ENCODE measurements around the gene PSMC2. TPM values are rescaled to one million over a fixed set of nuclear protein-coding genes. Genes with fewer than 3 reads are reported as not detected.

Gene PSMC2
- total RNA-seq = 131 TPM
- long read RNA-seq, transcript PSMC2-201 (12 exons, 2,637 nt) = major isoform, 34 of 40 reads
- long read RNA-seq, partial matches to known transcripts = 3 of 40 reads
- long read RNA-seq, other reads (novel, unspliced or antisense) = 3 of 40 reads

DNA sequence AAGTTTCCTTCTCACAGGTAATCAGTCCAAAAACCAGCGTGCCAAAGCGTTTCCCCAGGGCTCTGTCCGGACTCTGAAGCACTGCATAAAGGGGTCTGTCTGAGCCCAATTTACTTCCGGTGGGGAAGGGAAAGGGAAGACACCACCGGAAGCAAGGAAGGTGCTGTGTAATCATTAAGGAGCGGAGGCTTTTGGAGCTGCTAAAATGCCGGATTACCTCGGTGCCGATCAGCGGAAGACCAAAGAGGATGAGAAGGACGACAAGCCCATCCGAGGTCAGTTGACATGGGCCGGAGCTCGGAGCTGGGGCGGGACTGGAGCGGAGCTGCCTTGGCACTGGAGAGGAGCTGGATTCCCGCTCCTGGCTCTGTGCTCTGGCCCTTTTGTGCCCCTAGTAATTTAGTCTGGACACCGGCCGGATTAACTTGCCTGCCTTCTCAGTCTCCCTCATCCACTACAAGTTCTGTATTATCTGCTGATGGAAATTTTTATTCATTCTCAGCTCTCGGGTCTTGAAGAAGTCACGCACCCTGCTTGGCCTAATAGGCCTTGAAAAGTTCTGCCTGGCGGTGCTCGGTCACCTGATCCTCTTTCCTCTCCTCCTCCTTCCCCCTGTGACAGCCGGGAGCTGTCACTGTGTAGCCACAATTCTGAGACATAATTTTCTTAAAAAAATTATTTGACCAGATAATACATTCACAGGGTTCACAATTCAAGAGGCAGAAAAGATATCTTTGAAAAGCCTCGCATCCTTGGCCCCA, at the start of gene PSMC2:
TSS of gene PSMC2 (plus strand) at position 137 of the 761 bp plus-strand sequence. CDS start at position 206, 69 bp downstream.
- intact Hi-C loops (cut with DNase I) = no loop called here
- ATAC-seq (peak; percentile 86), DNase-seq (ENCODE audit: missing footprints) (peak; percentile 72)

DNA sequence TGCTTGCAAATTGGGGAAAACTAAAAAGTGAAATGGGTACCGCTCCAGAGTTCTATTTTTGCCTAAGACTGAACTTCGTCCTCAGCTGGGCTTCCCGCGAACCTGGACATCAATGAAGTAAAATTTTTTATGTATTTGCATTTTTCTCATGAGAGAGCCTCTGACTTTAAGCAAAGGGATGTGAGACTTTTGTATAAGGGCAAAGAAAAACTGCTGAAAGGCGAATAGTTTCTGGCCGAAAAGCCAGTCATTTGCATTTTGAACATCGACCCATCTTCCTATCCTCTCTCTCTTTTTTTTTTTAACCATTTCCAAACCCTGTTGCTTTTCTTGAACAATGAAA, 49.6 kb upstream of the PSMC2 start:
- ATAC-seq (no peak), DNase-seq (ENCODE audit: missing footprints) (no peak)
- intact Hi-C loops (cut with DNase I) = loop anchor here (5.0 kb wide), 1 partner anchor 44 kb away; the partner anchor contains the start of gene DNAJC2

DNA sequence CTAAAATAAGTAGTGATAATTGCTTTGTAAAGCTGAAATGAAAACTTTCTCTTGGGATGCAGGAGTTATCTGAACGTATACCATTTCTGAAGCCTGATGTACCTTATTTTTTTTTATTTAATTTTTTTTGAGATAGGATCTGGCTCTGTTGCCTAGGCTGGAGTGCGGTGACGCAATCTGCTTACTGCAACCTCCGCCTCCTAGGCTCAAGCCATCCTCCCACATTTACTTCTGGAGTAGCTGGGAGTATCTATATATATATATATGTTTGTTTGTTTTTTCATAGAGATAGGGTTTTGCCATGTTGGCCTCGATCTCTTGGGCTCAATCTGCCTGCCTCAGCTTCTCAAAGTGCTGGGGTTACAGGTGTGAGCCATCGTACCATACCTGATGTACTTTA, 47.8 kb upstream of the PSMC2 start:
- DNase-seq (ENCODE audit: missing footprints) (no peak), ATAC-seq (no peak)
- intact Hi-C loops (cut with DNase I) = loop anchor here (5.0 kb wide), 1 partner anchor 43 kb away; the partner anchor contains the start of gene DNAJC2

DNA sequence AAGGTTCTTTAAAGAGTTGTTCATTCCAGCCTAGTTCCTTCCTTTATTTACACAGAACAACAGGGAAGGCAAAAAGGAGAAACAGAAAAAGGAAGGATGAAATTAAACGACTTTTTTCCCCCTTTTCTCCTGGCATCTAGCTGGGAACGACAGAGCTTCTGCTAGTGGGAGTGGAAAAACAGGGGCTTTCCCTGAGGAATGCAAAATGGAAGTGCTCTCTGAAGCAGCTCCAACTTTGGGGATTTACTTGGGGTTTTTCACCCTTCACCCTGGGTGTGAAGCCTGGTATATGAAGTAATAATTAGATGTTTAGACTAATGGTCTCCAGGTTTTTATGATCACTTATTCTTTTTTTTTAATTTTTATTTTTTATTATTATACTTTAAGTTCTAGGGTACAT, 46.0 kb upstream of the PSMC2 start:
- intact Hi-C loops (cut with DNase I) = no loop called here
- DNase-seq (ENCODE audit: missing footprints) (no peak), ATAC-seq (no peak)

DNA sequence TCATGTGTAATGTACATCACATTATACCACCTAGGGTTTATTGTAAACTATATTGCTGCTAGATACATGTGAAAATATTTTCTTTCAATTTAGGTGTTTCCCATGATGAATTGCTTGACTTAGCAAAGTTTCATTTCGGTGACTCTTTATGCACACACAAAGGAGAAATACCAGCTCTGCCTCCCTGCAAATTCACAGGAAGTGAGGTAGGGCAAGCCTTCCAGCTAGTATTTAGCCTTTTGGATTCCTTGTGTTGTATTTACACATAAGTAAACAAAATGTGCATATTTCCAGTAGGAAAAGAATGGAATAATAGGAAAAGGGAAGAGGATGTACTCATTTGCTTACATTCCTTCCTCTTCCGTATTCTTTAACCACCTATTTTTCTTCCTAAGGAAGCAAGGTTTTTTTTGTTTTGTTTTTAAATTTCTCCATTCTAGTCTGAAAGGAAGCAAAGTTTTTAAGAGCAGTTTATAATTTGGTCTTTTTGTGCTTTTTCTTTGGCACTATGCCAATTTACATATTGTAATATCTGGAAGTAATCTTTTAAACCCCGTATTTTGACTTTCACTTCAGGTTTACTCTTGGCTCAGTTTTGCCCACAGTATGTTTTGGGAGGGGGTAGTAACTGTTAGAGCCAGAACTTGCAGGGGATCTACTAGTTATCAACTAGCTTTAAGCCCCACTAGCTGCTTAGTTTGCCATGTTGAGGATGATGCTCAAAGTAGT, 39.8 kb upstream of the PSMC2 start:
- no peak for ATAC-seq
- DNase-seq (ENCODE audit: missing footprints) = no peak
- intact Hi-C loops (cut with DNase I) = no loop called here

DNA sequence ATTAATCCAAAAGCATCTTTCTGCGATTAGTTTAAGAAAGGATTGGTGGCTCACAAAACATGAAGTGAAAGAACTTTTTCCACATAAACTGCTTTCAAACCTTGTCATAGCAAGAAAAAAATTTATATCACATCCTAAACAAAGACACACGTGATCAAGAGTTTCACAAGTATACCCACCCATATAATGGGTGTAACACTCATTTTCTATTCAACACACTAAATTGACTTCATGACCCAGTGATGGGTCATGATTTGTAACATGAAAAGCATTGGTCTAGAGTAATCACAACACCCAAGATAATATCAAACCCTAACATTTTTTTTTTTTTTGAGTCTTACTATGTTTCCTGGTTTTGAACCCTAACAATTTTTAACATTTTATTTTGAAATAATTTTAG, 32.6 kb upstream of the PSMC2 start:
- intact Hi-C loops (cut with DNase I) = loop anchor here (5.0 kb wide), 2 partner anchors 37 to 47 kb away; no protein-coding TSS in a partner anchor
- DNase-seq (ENCODE audit: missing footprints) = no peak
- no peak for ATAC-seq

DNA sequence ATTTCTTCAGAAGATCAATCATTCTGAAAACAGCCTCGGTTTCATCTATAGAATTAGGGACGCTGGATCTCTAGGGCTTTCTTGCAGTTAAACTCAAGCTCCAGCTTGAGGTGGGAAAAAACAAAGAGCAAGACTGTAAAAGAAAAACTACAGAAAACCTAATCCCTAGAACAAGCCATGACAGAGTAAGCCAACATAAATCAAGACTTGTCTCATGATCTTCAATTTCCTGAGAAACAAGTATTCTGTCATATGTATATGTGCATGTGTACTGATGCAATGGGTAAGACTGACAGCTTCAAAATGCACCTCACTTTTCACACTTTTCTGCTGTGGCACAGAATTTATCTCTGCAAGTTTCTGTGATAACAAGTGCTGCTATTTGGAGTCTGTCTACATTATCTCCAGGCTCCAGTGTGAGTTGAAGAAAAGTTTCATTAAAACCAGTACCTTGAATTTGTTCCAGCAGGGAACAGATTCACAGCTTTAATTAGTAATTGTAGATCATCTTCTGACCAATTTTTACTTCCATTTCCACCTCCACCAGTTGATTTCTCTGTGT, 31.0 kb upstream of the PSMC2 start:
- DNase-seq (ENCODE audit: missing footprints) = no peak
- intact Hi-C loops (cut with DNase I) = loop anchor here (5.0 kb wide), 1 partner anchor 46 kb away; no protein-coding TSS in a partner anchor
- ATAC-seq = no peak

DNA sequence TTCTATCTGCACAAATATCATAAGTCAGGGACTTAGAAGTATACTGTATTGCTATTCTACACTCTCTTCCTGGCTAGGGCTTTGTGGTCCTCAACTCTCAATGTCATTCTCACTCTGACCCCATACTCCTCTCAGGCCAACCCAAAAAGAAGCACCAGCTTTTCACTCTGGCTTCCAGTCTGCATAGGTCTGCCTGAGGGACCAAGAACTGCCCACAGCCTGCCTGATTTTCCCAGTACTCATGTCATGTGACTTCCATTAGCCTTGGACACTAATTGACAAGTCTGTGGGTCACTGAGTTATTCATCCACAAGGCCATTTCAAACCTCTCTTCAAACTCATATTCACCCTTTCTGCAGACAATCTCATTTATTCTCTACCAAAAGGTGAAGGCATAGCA, 30.4 kb upstream of the PSMC2 start:
- no peak for DNase-seq (ENCODE audit: missing footprints)
- intact Hi-C loops (cut with DNase I) = loop anchor here (5.0 kb wide), 1 partner anchor 45 kb away; no protein-coding TSS in a partner anchor
- ATAC-seq = no peak

DNA sequence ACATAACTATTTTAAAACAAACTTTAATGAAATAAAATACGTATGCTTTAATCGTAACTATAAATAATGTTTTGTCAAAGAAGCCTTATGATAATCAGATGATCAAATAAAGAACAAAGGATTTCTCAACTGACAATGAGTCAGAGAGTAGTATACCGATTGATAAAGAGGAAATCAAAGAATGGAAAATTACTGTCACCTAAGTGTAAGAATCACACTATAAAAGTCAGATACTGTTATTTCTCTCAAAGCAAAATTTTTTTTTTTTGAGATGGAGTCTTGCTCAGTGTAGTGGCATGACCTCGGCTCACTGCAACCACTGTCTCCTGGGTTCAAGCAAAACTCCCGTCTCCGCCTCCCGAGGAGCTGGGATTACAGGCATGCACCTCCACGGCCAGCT, 21.7 kb upstream of the PSMC2 start:
- intact Hi-C loops (cut with DNase I) = no loop called here
- ATAC-seq (no peak), DNase-seq (ENCODE audit: missing footprints) (no peak)

DNA sequence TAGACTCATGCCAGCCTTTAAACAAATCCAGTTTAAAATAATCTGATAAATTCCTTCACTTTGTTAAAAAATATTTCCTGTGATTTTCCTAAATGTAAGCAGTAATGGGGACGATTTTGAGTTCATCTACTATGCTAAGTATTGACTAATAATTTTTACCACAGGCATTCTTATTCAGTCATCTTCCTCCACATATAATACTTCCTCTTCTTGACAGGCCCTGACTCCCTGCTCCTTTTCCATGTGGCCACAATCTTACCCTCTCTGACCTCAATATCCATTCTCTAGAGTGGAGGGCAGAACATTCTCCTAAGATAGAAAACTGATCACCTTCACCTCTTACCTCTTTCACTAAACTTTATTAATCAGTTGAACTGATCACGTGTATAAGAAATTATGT, 10.7 kb upstream of the PSMC2 start:
- intact Hi-C loops (cut with DNase I) = no loop called here
- DNase-seq (ENCODE audit: missing footprints) (no peak), ATAC-seq (no peak)

DNA sequence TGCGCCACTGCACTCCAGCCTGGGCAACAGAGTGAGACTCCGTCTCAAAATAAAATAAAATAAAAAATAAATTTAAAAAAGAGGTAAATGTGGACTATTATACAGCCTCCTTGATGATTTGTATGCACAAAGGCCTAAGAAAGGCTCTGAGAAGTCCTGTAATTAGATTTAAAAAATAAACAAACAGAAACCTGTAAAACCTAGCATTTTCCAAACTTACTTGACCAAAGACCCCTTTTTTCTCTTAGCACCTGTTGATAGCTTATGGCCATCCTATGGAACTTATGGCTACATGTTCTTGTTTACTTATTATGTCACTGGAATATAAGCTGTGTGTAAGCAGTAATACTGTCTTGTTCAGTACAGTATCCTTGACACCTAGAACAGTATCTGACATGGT, 8.6 kb upstream of the PSMC2 start:
- DNase-seq (ENCODE audit: missing footprints) = no peak
- intact Hi-C loops (cut with DNase I) = no loop called here
- ATAC-seq = no peak

DNA sequence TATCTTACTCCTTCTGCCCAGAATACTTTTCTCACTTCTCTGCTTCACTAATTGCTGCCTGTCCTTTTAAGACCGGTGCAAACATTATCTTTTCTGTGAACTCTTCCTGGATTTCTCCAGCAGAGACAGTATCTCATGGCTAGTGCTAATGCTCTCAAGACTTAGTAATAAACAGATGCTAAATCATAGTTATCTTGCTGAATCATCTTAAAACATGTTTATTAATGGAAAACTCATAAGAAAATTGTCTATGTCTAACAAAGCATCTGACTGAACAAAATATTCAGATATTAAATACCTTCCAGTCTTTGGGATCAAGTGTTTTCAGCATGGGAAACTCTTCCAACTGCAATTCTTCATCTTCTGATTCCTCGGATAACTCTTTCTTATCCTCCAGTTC, 6.0 kb upstream of the PSMC2 start:
- DNase-seq (ENCODE audit: missing footprints) = no peak
- no peak for ATAC-seq
- intact Hi-C loops (cut with DNase I) = loop anchor here (5.0 kb wide), 1 partner anchor 44 kb away; the partner anchor contains the start of gene PMPCB

DNA sequence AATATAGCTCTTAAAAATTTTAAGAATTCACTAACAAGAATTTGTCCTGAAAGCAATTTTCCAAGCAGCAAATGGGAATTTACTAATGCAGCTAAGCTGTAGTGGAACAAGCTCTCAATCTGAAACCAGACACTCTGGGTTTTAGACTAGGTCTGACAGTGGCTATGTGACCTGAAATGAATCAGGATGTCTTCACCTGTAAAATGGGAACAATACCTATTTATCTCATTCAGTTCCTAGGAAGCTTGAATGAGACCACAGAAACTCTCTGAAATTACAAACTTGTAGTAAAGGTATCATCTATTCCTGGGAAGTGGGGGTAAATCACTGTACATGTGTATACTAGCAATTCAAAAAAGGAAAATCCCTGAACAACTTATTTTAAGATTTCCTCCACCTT, 4.1 kb upstream of the PSMC2 start:
- intact Hi-C loops (cut with DNase I) = loop anchor here (5.0 kb wide), 1 partner anchor 46 kb away; the partner anchor contains the start of gene PMPCB
- ATAC-seq (no peak), DNase-seq (ENCODE audit: missing footprints) (no peak)

DNA sequence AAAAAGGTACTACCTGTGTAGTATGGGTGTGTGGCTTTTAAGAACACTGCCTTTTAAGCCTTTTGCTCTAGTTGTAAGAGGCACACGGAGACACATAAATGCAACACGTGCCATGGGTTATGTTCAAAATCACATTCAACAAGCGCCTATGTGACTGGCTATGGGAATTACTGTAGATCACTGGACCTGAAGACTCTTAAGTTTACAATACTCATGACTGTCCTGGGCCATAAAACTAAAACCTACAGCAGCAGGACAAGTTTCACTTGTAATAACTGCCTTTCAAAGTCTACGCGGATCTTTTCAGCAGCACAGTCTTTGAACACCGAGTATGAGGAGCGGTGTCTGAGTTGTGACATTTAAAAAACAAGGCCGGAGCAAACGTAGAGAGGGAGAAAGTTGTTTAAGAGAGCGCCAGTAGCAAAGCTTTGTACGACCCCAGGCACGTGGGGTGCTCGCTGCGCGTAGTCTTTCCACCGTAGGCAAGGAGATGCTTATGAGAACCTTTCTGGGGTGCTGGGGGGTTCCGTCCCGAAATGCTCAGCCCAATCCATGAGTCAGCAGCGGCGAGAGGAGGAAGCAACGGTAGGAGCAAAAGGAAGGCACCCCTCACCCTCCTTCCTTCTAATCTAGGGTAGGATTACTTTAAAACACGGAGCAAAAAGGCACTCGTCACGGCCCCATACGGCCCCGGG, 3.5 kb upstream of the PSMC2 start:
- ATAC-seq (no peak), DNase-seq (ENCODE audit: missing footprints) (no peak)
- intact Hi-C loops (cut with DNase I) = loop anchor here (5.0 kb wide), 1 partner anchor 47 kb away; the partner anchor contains the start of gene PMPCB

DNA sequence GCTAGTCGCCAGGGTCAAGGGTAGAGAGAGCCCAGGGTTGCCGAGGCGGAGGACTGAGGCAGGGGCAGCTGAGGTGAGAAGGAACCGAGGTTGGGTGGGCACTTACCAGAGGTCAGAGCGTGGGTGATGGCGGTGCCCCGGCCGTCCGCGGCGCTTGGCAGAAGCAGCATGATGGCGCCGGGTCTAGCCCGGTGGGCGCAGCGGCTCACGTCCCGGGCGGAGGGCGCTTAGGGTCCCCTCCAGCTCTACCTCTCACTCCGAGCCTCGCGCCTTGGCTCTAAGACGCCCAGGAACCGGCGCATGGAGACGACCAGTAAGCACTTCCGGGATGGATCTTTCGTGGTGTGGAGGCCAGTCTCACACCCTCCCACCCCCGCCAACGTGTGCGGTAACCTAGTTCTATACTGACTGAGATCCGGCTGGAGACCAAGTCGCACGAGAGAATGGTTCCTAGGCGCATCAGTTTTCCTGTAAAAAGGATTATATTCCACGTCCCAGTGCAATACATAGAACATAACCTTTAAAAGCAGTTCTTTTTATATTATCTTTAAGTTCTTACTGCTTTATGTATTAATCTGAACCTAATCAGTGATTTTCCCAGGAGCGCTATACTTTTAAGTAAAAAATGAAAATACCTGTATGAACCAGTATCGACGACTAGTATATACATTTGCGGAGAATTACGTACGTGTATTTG, 2.8 kb upstream of the PSMC2 start, which contains the start of gene DNAJC2:
TSS of gene DNAJC2 (minus strand) at position 315 of the 697 bp plus-strand sequence. CDS start at position 170, 145 bp downstream.
- DNase-seq (ENCODE audit: missing footprints) (peak; percentile 94), ATAC-seq (peak; percentile 95)
- intact Hi-C loops (cut with DNase I) = loop anchor here (5.0 kb wide), 1 partner anchor 47 kb away; the partner anchor contains the start of gene PMPCB

DNA sequence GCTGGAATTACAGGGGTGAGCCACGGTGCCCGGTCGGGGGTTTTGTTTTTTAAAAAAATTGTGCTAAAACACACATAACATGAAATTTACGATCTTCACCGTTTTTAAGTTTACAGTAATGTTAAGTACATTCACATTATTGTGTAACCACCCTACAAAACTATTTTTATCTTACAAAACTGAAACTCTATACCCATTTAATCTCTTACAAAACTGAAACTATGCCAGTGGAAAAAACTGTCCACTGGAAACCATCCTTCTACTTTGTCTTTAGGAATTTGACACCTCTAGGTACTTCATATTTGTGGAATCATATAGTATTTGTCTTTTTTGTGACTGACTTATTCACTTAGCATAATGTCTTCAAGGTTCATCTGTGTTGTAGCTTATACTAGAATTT, 1.0 kb upstream of the PSMC2 start:
- intact Hi-C loops (cut with DNase I) = no loop called here
- ATAC-seq (no peak), DNase-seq (ENCODE audit: missing footprints) (no peak)

DNA sequence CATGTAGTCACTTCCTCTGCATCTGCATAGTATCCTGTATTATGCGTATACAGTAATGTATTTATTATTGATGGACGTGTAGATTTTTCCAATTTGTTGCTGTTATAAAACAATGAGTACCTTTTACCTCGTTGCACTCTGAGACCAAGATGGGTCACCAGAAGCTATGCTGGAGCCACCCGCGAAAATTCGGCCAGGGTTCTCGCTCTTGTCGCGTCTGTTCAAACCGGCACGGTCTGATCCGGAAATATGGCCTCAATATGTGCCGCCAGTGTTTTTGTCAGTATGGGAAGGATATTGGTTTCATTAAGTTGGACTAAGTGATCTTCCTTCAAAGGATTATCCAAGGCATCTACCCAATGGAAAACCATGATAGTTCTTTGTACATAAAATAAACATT, 1.0 kb downstream of the PSMC2 start:
- intact Hi-C loops (cut with DNase I) = no loop called here
- DNase-seq (ENCODE audit: missing footprints) = no peak
- no peak for ATAC-seq

DNA sequence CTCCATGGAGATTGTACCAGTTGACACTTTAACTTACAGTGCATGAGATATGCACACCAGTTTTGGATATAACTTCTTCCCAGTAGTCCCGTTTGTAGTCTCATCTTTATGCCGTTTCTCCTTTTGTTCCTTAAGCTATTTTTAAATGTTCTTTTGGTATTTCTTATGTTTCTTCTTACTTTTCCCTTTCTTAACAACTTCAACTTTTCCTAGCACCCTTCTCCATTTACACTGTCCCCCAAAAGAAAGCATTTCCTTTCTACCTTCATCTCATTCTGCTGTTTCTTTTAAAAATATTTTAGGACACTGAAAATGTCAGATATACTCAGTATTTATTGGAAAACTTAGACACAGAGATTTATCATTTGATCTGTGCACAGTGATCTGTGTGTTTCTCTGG, 1.5 kb downstream of the PSMC2 start:
- no peak for DNase-seq (ENCODE audit: missing footprints)
- ATAC-seq = no peak
- intact Hi-C loops (cut with DNase I) = no loop called here
